Measurements from ENCODE around the gene CAPG. TPM values are rescaled to one million over a fixed set of nuclear protein-coding genes. Genes with fewer than 3 reads are reported as not detected.

Gene CAPG
- total and polyA plus RNA-seq, 10 of the 15 experiments (the other 5 are each of a cell fraction or from before 2014, with no cell fraction given), result 26.3 to 192 (median 100) TPM

DNA sequence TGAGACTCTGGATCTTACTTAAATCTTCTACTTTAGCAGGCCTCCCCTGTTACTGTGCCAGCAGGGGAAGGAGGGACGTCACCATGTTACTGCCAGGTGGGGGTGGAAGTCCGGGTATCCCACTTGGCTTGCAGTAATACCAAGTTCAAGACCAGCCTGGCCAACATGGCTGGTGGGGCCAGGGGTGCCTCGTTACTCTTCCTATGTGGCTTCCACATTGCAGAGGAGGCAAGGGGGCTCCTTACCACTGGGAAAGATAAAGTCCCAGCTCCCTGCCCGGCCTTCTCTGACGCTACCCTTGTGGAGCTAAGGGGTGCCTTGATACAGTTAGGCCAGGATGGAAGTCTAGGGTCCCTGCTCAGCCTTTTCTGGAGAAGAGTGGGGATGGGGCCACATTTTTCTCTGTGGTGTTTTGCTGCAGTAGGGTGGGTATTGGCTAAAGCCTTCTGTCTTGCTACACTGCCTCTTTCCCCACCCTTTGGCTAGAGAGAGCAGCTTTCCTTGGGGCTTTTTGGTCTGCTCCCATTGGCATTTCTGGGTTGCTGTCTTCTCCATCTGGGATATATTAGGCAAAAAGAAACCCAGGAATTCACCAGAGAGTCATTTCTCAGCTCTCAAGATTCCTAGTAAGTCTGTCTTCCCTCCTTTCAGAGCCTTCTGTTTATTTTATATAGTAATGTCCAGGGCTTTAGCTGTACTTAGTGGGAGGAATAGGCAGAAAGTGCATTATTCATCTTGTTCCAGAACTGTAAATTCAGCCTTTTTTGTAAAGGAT lies 33.7 kb downstream of the CAPG start:
- DNase-seq (ENCODE audit: low read depth, low spot score) (no peak), FAIRE-seq (no peak), ATAC-seq (no peak)
- H3K9me3 ChIP-seq (replicated peaks; ENCODE audit: control insufficient read depth, insufficient read depth, low read length), result no peaks in the 10 kb centered on the region
- 93% methylated on average over 5 of the region's 5 CpGs for WGBS (ENCODE audit: insufficient coverage, insufficient replicate concordance, low lambda C conversion rate, missing lambda C conversion rate)
- ChIA-PET SMC1A (ENCODE audit: uncharacterized antibody, unreplicated experiment) (no interaction called here), CTCF (interaction anchor here (0.6 kb wide), 1 partner anchor 1060 kb away, joined by 5 read pairs; no protein-coding TSS in a partner anchor), POLR2A (no interaction called here), RAD21 (ENCODE audit: unreplicated experiment) (no interaction called here)
- no peak overlapping the region for H3K4me3 ChIP-seq
- H3K79me2 ChIP-seq (ENCODE audit: control insufficient read depth, insufficient read depth, low read length), result no peaks in the 10 kb centered on the region
- intact Hi-C loops (cut with micrococcal nuclease; ENCODE audit: unreplicated experiment) (no loop called here), in situ Hi-C loops (cut with MboI) (no loop called here)
- H3K27me3 ChIP-seq (replicated peaks in 1 of 2; ENCODE audit: control insufficient read depth in 2 of 2, insufficient read depth in 2 of 2, low read length in 1 of 2), result no peaks in the 10 kb centered on the region
- no peak for TF ChIP-seq NFXL1 (IDR thresholded peaks at IDR 0.05; ENCODE audit: borderline replicate concordance)
- no peak overlapping the region for H2AFZ ChIP-seq (ENCODE audit: control insufficient read depth, low read depth, low read length)
- H3K9ac ChIP-seq (ENCODE audit: control insufficient read depth, insufficient read depth, low read length), result no peak overlapping the region
- H3K4me1 ChIP-seq (ENCODE audit: control insufficient read depth, insufficient read depth, low read length), result no peaks in the 10 kb centered on the region
- no TSS peak for BruUV-seq (replicated peaks)
- H4K20me1 ChIP-seq (ENCODE audit: control insufficient read depth, insufficient read depth), result no peaks in the 10 kb centered on the region
- peaks cover 0 to 4% of the 10 kb centered on the region in 2 experiments; a peak in 1 of 4 replicates for H3K36me3 ChIP-seq (ENCODE audit: control insufficient read depth in 2 of 2, insufficient read depth in 2 of 2, low read length in 1 of 2)
- H3K27ac ChIP-seq (ENCODE audit: control insufficient read depth, insufficient read depth), result no peak overlapping the region
- H3K4me2 ChIP-seq (ENCODE audit: control insufficient read depth, insufficient read depth), result no peak overlapping the region

- RAD21 ChIA-PET (ENCODE audit: unreplicated experiment), result no interaction called here
- no TSS peak for BruUV-seq (replicated peaks)
- Histone ChIP-seq H3K79me2 (ENCODE audit: control insufficient read depth, insufficient read depth, low read length) (no peaks in the 10 kb centered on the region), H3K9me3 (replicated peaks; ENCODE audit: control insufficient read depth, insufficient read depth, low read length) (no peaks in the 10 kb centered on the region), H3K27ac (ENCODE audit: control insufficient read depth, insufficient read depth) (no peak overlapping the region), H3K9ac (ENCODE audit: control insufficient read depth, insufficient read depth, low read length) (no peak overlapping the region), H3K36me3 (ENCODE audit: control insufficient read depth in 2 of 2, insufficient read depth in 2 of 2, low read length in 1 of 2) (no peaks in the 10 kb centered on the region), H3K27me3 (replicated peaks in 1 of 2; ENCODE audit: control insufficient read depth in 2 of 2, insufficient read depth in 2 of 2, low read length in 1 of 2) (no peaks in the 10 kb centered on the region), H3K4me1 (ENCODE audit: control insufficient read depth, insufficient read depth, low read length) (no peaks in the 10 kb centered on the region), H3K4me3 (no peak overlapping the region), H3K4me2 (ENCODE audit: control insufficient read depth, insufficient read depth) (no peak overlapping the region), H2AFZ (ENCODE audit: control insufficient read depth, low read depth, low read length) (no peak overlapping the region), H4K20me1 (ENCODE audit: control insufficient read depth, insufficient read depth) (no peaks in the 10 kb centered on the region)
- in situ Hi-C loops (cut with MboI) (no loop called here), intact Hi-C loops (cut with micrococcal nuclease; ENCODE audit: unreplicated experiment) (no loop called here)
- SMC1A ChIA-PET (ENCODE audit: uncharacterized antibody, unreplicated experiment), result interaction anchor here (1.2 kb wide), 1 partner anchor 175 kb away, joined by 4 read pairs; no protein-coding TSS in a partner anchor
- FAIRE-seq, result no peak
- POLR2A ChIA-PET, result interaction anchor here (1.6 kb wide), 1 partner anchor 18 kb away, joined by 5 read pairs; no protein-coding TSS in a partner anchor
- no peak for DNase-seq (ENCODE audit: low read depth, low spot score)
- 91% methylated on average over 11 of the region's 11 CpGs for WGBS (ENCODE audit: insufficient coverage, insufficient replicate concordance, low lambda C conversion rate, missing lambda C conversion rate)
- CTCF ChIA-PET, result interaction anchor here (0.9 to 1.8 kb wide), 3 partner anchors 9 to 17 kb away, joined by 3 to 5 read pairs (median 3); partner anchors contain the start of genes ELMOD3 and RETSAT
- ATAC-seq, result no peak
- no peak for TF ChIP-seq HCFC1 (IDR thresholded peaks at IDR 0.05; ENCODE audit: low read length)
- TF ChIP-seq, protein P1, sequence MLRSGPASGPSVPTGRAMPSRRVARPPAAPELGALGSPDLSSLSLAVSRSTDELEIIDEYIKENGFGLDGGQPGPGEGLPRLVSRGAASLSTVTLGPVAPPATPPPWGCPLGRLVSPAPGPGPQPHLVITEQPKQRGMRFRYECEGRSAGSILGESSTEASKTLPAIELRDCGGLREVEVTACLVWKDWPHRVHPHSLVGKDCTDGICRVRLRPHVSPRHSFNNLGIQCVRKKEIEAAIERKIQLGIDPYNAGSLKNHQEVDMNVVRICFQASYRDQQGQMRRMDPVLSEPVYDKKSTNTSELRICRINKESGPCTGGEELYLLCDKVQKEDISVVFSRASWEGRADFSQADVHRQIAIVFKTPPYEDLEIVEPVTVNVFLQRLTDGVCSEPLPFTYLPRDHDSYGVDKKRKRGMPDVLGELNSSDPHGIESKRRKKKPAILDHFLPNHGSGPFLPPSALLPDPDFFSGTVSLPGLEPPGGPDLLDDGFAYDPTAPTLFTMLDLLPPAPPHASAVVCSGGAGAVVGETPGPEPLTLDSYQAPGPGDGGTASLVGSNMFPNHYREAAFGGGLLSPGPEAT (IDR thresholded peaks at IDR 0.05; ENCODE audit: low read depth), result no peak
- no peak for TF ChIP-seq HDAC2 (IDR thresholded peaks at IDR 0.05)
- no peak for TF ChIP-seq CUX1 (IDR thresholded peaks at IDR 0.05; ENCODE audit: insufficient replicate concordance, low read depth, low read length)
- no peak for TF ChIP-seq RB1 (IDR thresholded peaks at IDR 0.05; ENCODE audit: borderline replicate concordance)
- TF ChIP-seq DPF2 (IDR thresholded peaks at IDR 0.05), result no peak
Measured at GRCh38 chr2:85371045-85371444, 39.1 kb downstream of the CAPG start.
